SK-N-MC (cell line): ENCODE measurements around the gene APOA4.

Experiments used
- EZH2 ChIP-seq: fragments of 200-600 bp; sonication (generic); IDR thresholded peaks from one replicate; pipeline ENCODE4 v1.6.1; 2017; ENCODE audit warnings: antibody characterized with exemption
- POLR2AphosphoS5 ChIP-seq: IDR thresholded peaks from 2 replicates; pipeline ENCODE4 v1.6.1; 2012; ENCODE audit warnings: mild to moderate bottlenecking, low read depth, low read length, borderline replicate concordance

- TF ChIP-seq POLR2AphosphoS5 (no peak), EZH2 (no peak)
Observed at GRCh38 chr11:116819049-116819448, 4.1 kb downstream of the APOA4 start.
